Activated CD8-positive, alpha-beta memory T cell treated with anti-CD3 and anti-CD28 coated beads, Interleukin-2, amount 50 U/mL, for 4 hours (primary cell): ENCODE results near the gene KRT74.
"Not testable (repeated sequence)": the region's sequence is repeated elsewhere in the genome, so short reads cannot be mapped to it uniquely, and the experiment has no call there.

Source experiments
- DNase-seq: peaks from one replicate; pipeline ENCODE4 v3.0.0-alpha.2; 2020

The KRT74 gene

GRCh38 chr12:52601671-52602070 lies 28.0 kb upstream of the KRT74 start:
- no peak for DNase-seq

GRCh38 chr12:52600941-52601481 lies 27.4 kb upstream of the KRT74 start, which contains the start of gene KRT72:
TSS of gene KRT72 (minus strand) at chr12:52601463. CDS start at chr12:52601452, 11 bp downstream.
- DNase-seq, result no peak

GRCh38 chr12:52600475-52600874 lies 26.8 kb upstream of the KRT74 start:
- DNase-seq, result no peak

GRCh38 chr12:52600071-52600470 lies 26.4 kb upstream of the KRT74 start:
- no peak for DNase-seq

GRCh38 chr12:52598966-52599365 lies 25.3 kb upstream of the KRT74 start:
- DNase-seq, result no peak

- DNase-seq, result not testable (repeated sequence)
Measured at GRCh38 chr12:52594237-52594636, 20.6 kb upstream of the KRT74 start.

GRCh38 chr12:52591521-52591920 lies 17.9 kb upstream of the KRT74 start:
- no peak for DNase-seq

- DNase-seq, result no peak
Measured at GRCh38 chr12:52590021-52590420, 16.4 kb upstream of the KRT74 start.

GRCh38 chr12:52587563-52587962 lies 13.9 kb upstream of the KRT74 start:
- DNase-seq, result no peak

- DNase-seq, result peak; percentile 61
Measured at GRCh38 chr12:52585946-52586345, 12.3 kb upstream of the KRT74 start.

- DNase-seq, result no peak
Measured at GRCh38 chr12:52585066-52585465, 11.4 kb upstream of the KRT74 start.

- DNase-seq, result no peak
Measured at GRCh38 chr12:52584156-52584682, 10.6 kb upstream of the KRT74 start.

GRCh38 chr12:52582971-52583456 lies 9.4 kb upstream of the KRT74 start:
- peak; percentile 67 for DNase-seq

GRCh38 chr12:52582486-52582885 lies 8.8 kb upstream of the KRT74 start:
- DNase-seq, result no peak

- no peak for DNase-seq
Measured at GRCh38 chr12:52581481-52581880, 7.8 kb upstream of the KRT74 start.

GRCh38 chr12:52581066-52581465 lies 7.4 kb upstream of the KRT74 start:
- no peak for DNase-seq

- no peak for DNase-seq
Measured at GRCh38 chr12:52580496-52580895, 6.9 kb upstream of the KRT74 start.

- no peak for DNase-seq
Measured at GRCh38 chr12:52579468-52580465, 6.1 kb upstream of the KRT74 start.

GRCh38 chr12:52578469-52578868 lies 4.8 kb upstream of the KRT74 start:
- DNase-seq, result no peak

- DNase-seq, result no peak
Measured at GRCh38 chr12:52577316-52577715, 3.7 kb upstream of the KRT74 start.

GRCh38 chr12:52575948-52576347 lies 2.3 kb upstream of the KRT74 start:
- no peak for DNase-seq

- no peak for DNase-seq
Measured at GRCh38 chr12:52575256-52575655, 1.6 kb upstream of the KRT74 start.

GRCh38 chr12:52573306-52573705 lies 337 bp downstream of the KRT74 start:
- DNase-seq, result no peak

GRCh38 chr12:52570511-52570910 lies 3.1 kb downstream of the KRT74 start:
- no peak for DNase-seq
